ENCODE measurements around the gene EEF2K. TPM values are rescaled to one million over a fixed set of nuclear protein-coding genes. Genes with fewer than 3 reads are reported as not detected.

EEF2K gene
- polyA plus RNA-seq, 3 donors, result 10.0 to 12.0 (median 10.5) TPM

DNA sequence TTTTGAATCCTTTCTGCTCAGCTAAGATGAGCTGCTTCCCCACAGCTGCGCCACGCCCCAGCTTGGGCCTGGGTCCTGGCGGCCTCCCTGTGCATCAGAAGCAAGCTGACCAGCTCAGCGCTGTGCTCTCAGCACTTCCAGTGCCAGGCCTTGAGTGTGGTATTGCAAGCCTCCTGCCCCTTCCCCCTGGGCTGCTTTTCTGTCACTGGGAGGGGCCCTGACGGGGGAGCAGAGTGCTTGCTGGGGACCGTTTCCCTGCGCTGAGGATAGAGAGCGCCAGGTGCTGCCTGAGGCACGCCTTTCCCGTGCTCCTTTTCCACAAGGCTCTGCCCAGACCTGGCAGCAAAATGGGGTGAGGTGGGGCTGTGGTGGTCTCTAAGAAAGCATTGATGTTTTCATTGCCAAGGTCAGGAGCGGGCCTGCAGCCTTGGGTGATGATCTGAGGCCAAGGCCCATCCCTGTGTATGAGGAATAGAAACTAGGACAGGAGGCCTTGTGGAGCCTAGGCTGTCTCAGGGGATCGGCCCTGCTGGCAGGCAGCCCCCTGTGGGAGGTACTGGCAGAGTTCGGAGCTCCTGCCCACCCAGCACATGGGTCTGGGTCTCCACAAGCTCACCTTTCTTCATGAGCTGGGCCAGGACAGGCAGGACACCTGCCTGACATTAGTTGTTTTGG lies 120.8 kb downstream of the EEF2K start:
- no peak for DNase-seq (ENCODE audit: low read depth in 3 of 3, low spot score in 2 of 3)

- DNase-seq (ENCODE audit: low read depth in 3 of 3, low spot score in 2 of 3), result no peak
Observed at GRCh38 chr16:22327446-22327775, 121.3 kb downstream of the EEF2K start.

GRCh38 chr16:22328081-22328725 lies 122.1 kb downstream of the EEF2K start:
- no peak for DNase-seq (ENCODE audit: low read depth in 3 of 3, low spot score in 2 of 3)

- DNase-seq (ENCODE audit: low read depth in 3 of 3, low spot score in 2 of 3), result no peak
Observed at GRCh38 chr16:22329199-22329695, 123.2 kb downstream of the EEF2K start.

- DNase-seq (ENCODE audit: low read depth in 3 of 3, low spot score in 2 of 3), result no peak
Observed at GRCh38 chr16:22330326-22330725, 124.2 kb downstream of the EEF2K start.

GRCh38 chr16:22333457-22333994 lies 127.4 kb downstream of the EEF2K start:
- DNase-seq (ENCODE audit: low read depth in 3 of 3, low spot score in 2 of 3), result no peak

DNA sequence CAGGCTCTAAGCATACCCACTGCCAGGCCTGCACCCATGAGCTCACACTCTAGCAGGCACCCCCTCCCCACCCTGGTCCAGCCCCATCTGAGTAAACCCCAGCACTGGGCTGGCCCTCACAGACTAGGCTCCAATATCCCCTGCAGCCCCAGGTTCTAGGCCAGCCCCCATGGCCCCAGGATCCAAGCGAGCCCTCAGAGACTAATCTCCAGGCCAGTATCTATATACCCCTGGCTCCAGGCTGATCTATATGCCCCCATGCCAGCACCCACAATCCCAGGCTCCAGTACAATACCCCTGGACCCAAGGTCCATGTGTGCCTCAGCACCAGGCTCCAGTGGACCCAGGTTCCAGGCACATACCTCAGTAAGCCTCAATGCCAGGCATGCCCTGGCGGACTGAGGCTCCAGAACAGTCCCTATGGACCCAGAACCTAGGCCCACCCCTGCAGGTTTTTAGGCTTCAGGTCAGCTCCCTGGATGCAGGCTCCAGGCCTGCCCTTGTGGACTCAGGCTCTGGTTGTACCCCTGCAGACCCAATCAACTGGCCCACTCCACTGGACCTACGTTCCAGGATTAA lies 129.7 kb downstream of the EEF2K start:
- DNase-seq (ENCODE audit: low read depth in 3 of 3, low spot score in 2 of 3), result no peak

DNA sequence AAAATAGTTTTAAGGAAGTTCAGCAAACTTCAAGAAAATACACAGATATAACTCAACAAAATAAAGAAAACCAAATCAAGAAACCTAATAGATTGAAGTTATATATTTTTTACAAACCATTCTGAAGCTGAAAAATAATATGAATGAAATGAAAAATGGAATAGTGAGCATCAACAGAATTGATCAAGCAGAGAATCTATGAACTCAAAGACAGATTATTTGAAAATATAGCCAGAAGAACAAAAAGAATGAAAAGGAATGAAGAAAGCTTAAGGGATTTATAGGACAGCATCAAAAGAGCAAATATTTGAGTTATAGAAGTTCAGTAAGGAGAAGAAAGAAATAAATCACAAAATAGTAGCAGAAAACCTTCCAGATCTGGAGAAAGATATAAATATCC lies 130.5 kb downstream of the EEF2K start:
- DNase-seq (ENCODE audit: low read depth in 3 of 3, low spot score in 2 of 3), result no peak

DNA sequence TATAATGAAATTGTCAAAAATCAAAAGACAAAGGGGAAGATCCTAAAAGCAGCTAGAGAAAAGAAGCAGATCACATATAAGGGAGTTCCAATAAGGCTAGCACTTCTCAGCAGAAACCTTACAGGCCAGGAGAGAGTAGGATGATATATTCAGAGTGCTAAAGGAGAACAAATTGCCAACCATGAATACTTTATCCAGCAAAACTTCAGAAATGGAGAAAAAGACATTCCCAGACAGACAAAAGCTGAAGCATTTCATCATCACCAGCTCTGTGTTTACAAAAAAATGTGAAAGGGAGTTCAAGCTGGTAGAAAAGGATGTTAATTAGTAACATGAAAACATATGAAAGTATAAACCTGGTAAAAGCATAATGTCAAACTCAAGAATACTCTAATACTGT lies 131.0 kb downstream of the EEF2K start:
- DNase-seq (ENCODE audit: low read depth in 3 of 3, low spot score in 2 of 3), result no peak

DNA sequence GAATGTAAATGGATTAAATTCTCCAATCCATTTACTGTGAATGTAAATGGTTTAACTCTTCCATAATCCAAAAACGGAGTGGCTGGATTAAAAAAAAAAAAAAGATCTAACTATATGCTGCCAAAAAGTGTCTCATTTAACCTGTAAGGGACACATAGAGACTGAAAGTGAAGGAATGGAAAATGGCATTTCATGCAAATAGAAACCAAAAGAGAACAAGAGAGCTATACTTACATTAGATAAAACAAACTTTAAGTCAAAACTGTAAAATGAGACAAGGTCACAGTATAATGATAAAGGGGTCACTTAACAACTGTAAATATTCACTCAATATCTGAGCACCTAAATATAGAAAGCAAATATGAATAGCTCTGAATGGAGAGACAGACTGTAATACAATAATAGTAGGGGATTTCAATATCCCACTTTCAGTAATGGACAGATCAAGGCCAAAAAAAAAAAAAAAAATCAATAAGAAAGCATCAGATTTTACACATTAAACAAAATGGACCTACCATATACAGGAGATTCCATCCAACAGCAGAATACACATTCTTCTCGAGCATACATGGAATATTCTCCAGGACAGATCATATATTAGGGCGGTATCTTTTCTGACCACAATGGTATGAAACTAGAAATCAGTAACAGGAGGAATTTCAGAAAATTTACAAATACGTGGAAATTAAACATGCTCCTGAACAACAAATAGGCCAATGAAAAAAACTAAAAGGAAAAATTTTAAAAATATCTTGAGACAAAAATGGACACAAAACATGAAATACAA lies 132.0 kb downstream of the EEF2K start:
- no peak for DNase-seq (ENCODE audit: low read depth in 3 of 3, low spot score in 2 of 3)

Other genes with a start within 250 kb of the EEF2K start
- under 1 TPM; 0.24 to 0.39 (median 0.31) TPM for gene PDZD9, start 205.2 kb upstream of the EEF2K start, polyA plus RNA-seq (ENCODE audit: insufficient read length in 3 of 3)
- 10 to 100 TPM; 18.1 to 18.6 (median 18.4) TPM for gene MOSMO, start 198.2 kb upstream of the EEF2K start, polyA plus RNA-seq (ENCODE audit: insufficient read length in 3 of 3)
- 1 to 10 TPM; 1.6 TPM for gene VWA3A, start 113.7 kb upstream of the EEF2K start, polyA plus RNA-seq (ENCODE audit: insufficient read length in 3 of 3)
- gene SDR42E2, start 43.8 kb upstream of the EEF2K start, polyA plus RNA-seq (ENCODE audit: insufficient read length in 3 of 3), result under 1 TPM; 0.11 to 0.16 (median 0.15) TPM
- 10 to 100 TPM; 46.0 to 50.5 (median 49.9) TPM for gene POLR3E, start 91.1 kb downstream of the EEF2K start, polyA plus RNA-seq (ENCODE audit: insufficient read length in 3 of 3)
- gene CDR2, start 168.3 kb downstream of the EEF2K start, polyA plus RNA-seq (ENCODE audit: insufficient read length in 3 of 3), result 10 to 100 TPM; 33.3 to 35.0 (median 34.3) TPM